H1 (cell line): ENCODE measurements around the gene LCNL1. TPM values are rescaled to one million over a fixed set of nuclear protein-coding genes. Genes with fewer than 3 reads are reported as not detected.

Source experiments
- CTCF ChIA-PET: fragments of 300-600 bp; sonication (Branson Sonifier 250); formaldehyde crosslinking; loops from one replicate; lab custom pipeline; 2021; ENCODE audit not compliant: partially characterized antibody; lab: Charles Lee
- POLR2A ChIA-PET: fragments of 300-600 bp; sonication (Branson Sonifier 250); formaldehyde crosslinking; loops from one replicate; lab custom pipeline; 2021; ENCODE audit warnings: inconsistent platforms; ENCODE audit not compliant: partially characterized antibody; lab: Charles Lee
- DNase-seq, 2 experiments: peaks; one replicate each; pipeline versions ENCODE4 v3.0.0 to v3.0.0-alpha.2; 2010 to 2022; ENCODE audit warnings: low spot score in 2 of 2, low read depth in 1 of 2, mixed read lengths in 1 of 2
- FAIRE-seq: peaks from 2 replicates; lab custom pipeline; 2011; peaks lifted over from hg19 to GRCh38; lab: Jason Lieb, UNC
- H2AFZ ChIP-seq: 2 replicates; pipeline ENCODE4 v1.8.1; 2012; ENCODE audit warnings: low read length, inconsistent platforms
- H2AK5ac ChIP-seq: 2 replicates; pipeline ENCODE4 v1.6.1; 2013; ENCODE audit warnings: low read depth, low read length
- H2BK120ac ChIP-seq: replicated peaks from 2 replicates; pipeline ENCODE3; 2013; ENCODE audit warnings: low read depth, low read length, inconsistent platforms
- H2BK12ac ChIP-seq: 2 replicates; pipeline ENCODE4 v1.6.1; 2013; ENCODE audit warnings: low read depth, low read length
- H2BK15ac ChIP-seq: 2 replicates; pipeline ENCODE4 v1.6.1; 2013; ENCODE audit warnings: low read length
- H2BK20ac ChIP-seq: 2 replicates; pipeline ENCODE4 v1.6.1; 2013; ENCODE audit warnings: low read length
- H2BK5ac ChIP-seq: 2 replicates; pipeline ENCODE4 v1.6.1; 2013; ENCODE audit warnings: low read depth, low read length
- H3K14ac ChIP-seq: 2 replicates; pipeline ENCODE4 v1.6.1; 2013; ENCODE audit warnings: inconsistent platforms; ENCODE audit not compliant: insufficient read length
- H3K18ac ChIP-seq: 2 replicates; pipeline ENCODE4 v1.6.1; 2013; ENCODE audit warnings: low read length; ENCODE audit errors: extremely low read depth
- H3K23ac ChIP-seq: 2 replicates; pipeline ENCODE4 v1.6.1; 2013; ENCODE audit warnings: inconsistent platforms; ENCODE audit not compliant: insufficient read length
- H3K23me2 ChIP-seq: 2 replicates; pipeline ENCODE4 v1.6.1; 2013; ENCODE audit warnings: low read depth, low read length
- H3K27ac ChIP-seq: 2 replicates; pipeline ENCODE4 v1.6.1; 2011; ENCODE audit warnings: low read depth, low read length, inconsistent platforms
- H3K27me3 ChIP-seq, 4 experiments: replicated peaks in 1 of 4; 1 replicate in 1 of 4; 2 replicates in 3 of 4; pipeline versions ENCODE4 v1.6.1 to v1.8.1; 2011 to 2013; ENCODE audit warnings: low read length in 3 of 4, mild to moderate bottlenecking in 3 of 4, inconsistent platforms in 2 of 4, mixed read lengths in 2 of 4, moderate library complexity in 1 of 4; ENCODE audit not compliant: control insufficient read depth in 3 of 4, insufficient read depth in 3 of 4; ENCODE audit errors: extremely low read depth in 1 of 4
- H3K36me3 ChIP-seq, 4 experiments: 2 replicates each; pipeline versions ENCODE4 v1.6.1 to v1.8.1; 2011 to 2013; ENCODE audit warnings: mild to moderate bottlenecking in 4 of 4, low read length in 3 of 4, moderate library complexity in 2 of 4, control low read depth in 1 of 4, inconsistent platforms in 1 of 4; ENCODE audit not compliant: insufficient read depth in 4 of 4, control insufficient read depth in 2 of 4
- H3K4ac ChIP-seq: replicated peaks from 2 replicates; pipeline ENCODE3; 2013; ENCODE audit warnings: low read length, low read depth, mixed read lengths, inconsistent platforms; ENCODE audit not compliant: insufficient read length
- H3K4me1 ChIP-seq, 4 experiments: replicated peaks in 1 of 4; 1 replicate in 1 of 4; 2 replicates in 3 of 4; pipeline versions ENCODE4 v1.6.1 to v1.8.1; 2011 to 2013; ENCODE audit warnings: low read length in 3 of 4, inconsistent platforms in 2 of 4, mixed read lengths in 1 of 4; ENCODE audit not compliant: insufficient read depth in 4 of 4, control insufficient read depth in 3 of 4
- H3K4me2 ChIP-seq, 2 experiments: 2 replicates each; pipeline versions ENCODE4 v1.6.1 to v1.8.1; 2011 to 2013; ENCODE audit warnings: low read depth in 2 of 2, low read length in 2 of 2, control low read depth in 1 of 2, inconsistent platforms in 1 of 2, mild to moderate bottlenecking in 1 of 2; ENCODE audit not compliant: insufficient read depth in 1 of 2
- H3K4me3 ChIP-seq, 4 experiments: fragments of 200-600, 300-600 bp in 1 of 4; sonication (generic), shearing (Covaris generic), sonication (Bioruptor Twin) in 1 of 4; 2 replicates each; pipeline versions ENCODE4 v1.5.1 to v1.8.1; 2011 to 2016; ENCODE audit warnings: low read length in 4 of 4, low read depth in 3 of 4, control low read depth in 2 of 4, inconsistent platforms in 2 of 4, mild to moderate bottlenecking in 2 of 4, mixed read lengths in 1 of 4, moderate library complexity in 1 of 4; ENCODE audit not compliant: insufficient read depth in 2 of 4; ENCODE audit errors: extremely low read depth in 1 of 4
- H3K56ac ChIP-seq: replicated peaks from 2 replicates; pipeline ENCODE3; 2013; ENCODE audit warnings: low read depth, mild to moderate bottlenecking, mixed read lengths, low read length, inconsistent platforms; ENCODE audit not compliant: insufficient read length
- H3K79me1 ChIP-seq: 2 replicates; pipeline ENCODE4 v1.6.1; 2013; ENCODE audit warnings: low read depth, low read length, control low read depth
- H3K79me2 ChIP-seq, 2 experiments: 2 replicates each; pipeline versions ENCODE4 v1.6.1 to v1.8.1; 2012 to 2013; ENCODE audit warnings: low read length in 2 of 2, mild to moderate bottlenecking in 2 of 2, inconsistent platforms in 1 of 2; ENCODE audit not compliant: insufficient read depth in 2 of 2, control insufficient read depth in 1 of 2
- H3K9ac ChIP-seq, 4 experiments: replicated peaks in 1 of 4; 1 replicate in 1 of 4; 2 replicates in 3 of 4; pipeline versions ENCODE4 v1.6.1 to v1.8.1; 2011 to 2013; ENCODE audit warnings: low read depth in 3 of 4, low read length in 3 of 4, control low read depth in 2 of 4, mild to moderate bottlenecking in 2 of 4, moderate library complexity in 2 of 4, inconsistent platforms in 1 of 4; ENCODE audit errors: extremely low read depth in 1 of 4
- H3K9me3 ChIP-seq, 2 experiments: 2 replicates each; pipeline versions ENCODE4 v1.6.1 to v1.8.1; 2012 to 2013; ENCODE audit warnings: mild to moderate bottlenecking in 2 of 2, moderate library complexity in 2 of 2, control low read depth in 1 of 2, inconsistent platforms in 1 of 2, low read depth in 1 of 2, low read length in 1 of 2, mixed read lengths in 1 of 2; ENCODE audit not compliant: insufficient read depth in 2 of 2
- H4K20me1 ChIP-seq, 2 experiments: replicated peaks in 1 of 2; 2 replicates each; pipeline versions ENCODE3 to v1.8.1; 2011 to 2013; ENCODE audit warnings: inconsistent platforms in 2 of 2, low read length in 2 of 2, mild to moderate bottlenecking in 1 of 2; ENCODE audit not compliant: insufficient read depth in 2 of 2, control insufficient read depth in 1 of 2
- H4K5ac ChIP-seq: 2 replicates; pipeline ENCODE4 v1.6.1; 2013; ENCODE audit warnings: low read length, low read depth, mixed read lengths, inconsistent platforms; ENCODE audit not compliant: insufficient read length
- H4K8ac ChIP-seq: 2 replicates; pipeline ENCODE4 v1.8.0; 2013; ENCODE audit warnings: mild to moderate bottlenecking, moderate library complexity, low read length, inconsistent platforms; ENCODE audit not compliant: insufficient read depth; ENCODE audit errors: extremely low read depth
- H4K91ac ChIP-seq: replicated peaks from 2 replicates; pipeline ENCODE3; 2013; ENCODE audit warnings: low read length, mixed read lengths, inconsistent platforms; ENCODE audit not compliant: insufficient read length
- BACH1 ChIP-seq: IDR thresholded peaks from 2 replicates; pipeline ENCODE4 v1.6.1; 2012; ENCODE audit warnings: low read length, improper control_type of control experiment
- FOSL1 ChIP-seq: IDR thresholded peaks from 2 replicates; pipeline ENCODE4 v1.6.1; 2011; ENCODE audit warnings: mild to moderate bottlenecking, low read depth, low read length, moderate library complexity; ENCODE audit not compliant: insufficient read depth
- GTF2F1 ChIP-seq: IDR thresholded peaks from 2 replicates; pipeline ENCODE4 v1.6.1; 2012; ENCODE audit warnings: low read depth, low read length, improper control_type of control experiment, borderline replicate concordance
- POLR2A ChIP-seq, 2 experiments: IDR thresholded peaks; 1 replicate in 1 of 2; 2 replicates in 1 of 2; pipeline ENCODE4 v1.6.1; 2011; ENCODE audit warnings: low read depth in 2 of 2, low read length in 2 of 2, mild to moderate bottlenecking in 2 of 2; ENCODE audit errors: control extremely low read depth in 1 of 2
- POLR2AphosphoS5 ChIP-seq: IDR thresholded peaks from 2 replicates; pipeline ENCODE4 v1.6.1; 2011; ENCODE audit warnings: low read depth, low read length
- POU5F1 ChIP-seq: IDR thresholded peaks from 2 replicates; pipeline ENCODE4 v1.6.1; 2011; ENCODE audit warnings: low read depth, mild to moderate bottlenecking, low read length, moderate library complexity
- RAD21 ChIP-seq, 2 experiments: IDR thresholded peaks in 1 of 2; conservative IDR thresholded peaks in 1 of 2; 2 replicates each; pipeline ENCODE4 v1.6.1; 2011; ENCODE audit warnings: low read depth in 2 of 2, low read length in 2 of 2, improper control_type of control experiment in 1 of 2, inconsistent platforms in 1 of 2, mild to moderate bottlenecking in 1 of 2, moderate library complexity in 1 of 2
- RBBP5 ChIP-seq: IDR thresholded peaks from 2 replicates; pipeline ENCODE4 v1.7.1; 2012; ENCODE audit warnings: low read depth, mild to moderate bottlenecking, inconsistent platforms, low read length, moderate library complexity, borderline replicate concordance
- TBP ChIP-seq: IDR thresholded peaks from 2 replicates; pipeline ENCODE4 v1.6.1; 2011; ENCODE audit warnings: low read depth, low read length, improper control_type of control experiment
- YY1 ChIP-seq: IDR thresholded peaks from 2 replicates; pipeline ENCODE4 v1.6.1; 2011; ENCODE audit warnings: low read depth, mild to moderate bottlenecking, low read length
- WGBS, 2 experiments: shearing (Covaris generic) in 1 of 2; methylation state at CpG; one replicate each; pipeline versions ENCODE4 v1.1.6 to v1.1.7; 2013 to 2015; ENCODE audit warnings: low lambda C conversion rate in 2 of 2, mixed read lengths in 2 of 2, inconsistent platforms in 1 of 2, low coverage in 1 of 2, missing lambda C conversion rate in 1 of 2; ENCODE audit not compliant: insufficient replicate concordance in 2 of 2, insufficient coverage in 1 of 2, insufficient read length in 1 of 2; ENCODE audit errors: extremely low coverage in 1 of 2, missing lambda C conversion rate in 1 of 2; 5-methylcytosine and 5-hydroxymethylcytosine counted together
- polyA plus RNA-seq, 7 experiments: library from polyadenylated mRNA; depleted of rRNA in 3 of 7; stranded (reverse) in 5 of 7; unstranded in 2 of 7; fragments of >200 nt in 5 of 7; fragments of 200-250 nt in 2 of 7; gene quantifications; 1 replicate in 5 of 7; 2 replicates in 1 of 7; 4 replicates in 1 of 7; pipeline versions ENCODE4 v1.2.1 to v1.2.3, GENCODE V29; 2011 to 2013; ENCODE audit warnings: missing spikeins in 2 of 7, mixed read lengths in 2 of 7
- total RNA-seq: library from RNA; stranded (reverse); fragmentation: NEBNext Ultra II Directional; extraction: Animal tissue kit (Norgen Biotek cat#: 25700); gene quantifications from 2 replicates; pipeline ENCODE4 v1.2.1, GENCODE V29; 2021

The LCNL1 gene
- total and polyA plus RNA-seq, 2 of the 8 experiments (the other 6 are each of a cell fraction or from before 2014, with no cell fraction given): 0.11 TPM; not detected in 1

- POLR2A ChIA-PET: no interaction called here
- no peak for TF ChIP-seq FOSL1
- no peak for TF ChIP-seq RAD21 (IDR thresholded peaks at IDR 0.05 in 1 of 2, conservative IDR thresholded peaks at IDR 0.05 in 1 of 2; ENCODE audit: low read depth in 2 of 2, low read length in 2 of 2)
- no peak for TF ChIP-seq YY1
- TF ChIP-seq POLR2AphosphoS5: no peak
- TF ChIP-seq POLR2A (IDR thresholded peaks at IDR 0.05; ENCODE audit: control extremely low read depth in 1 of 2, low read depth in 2 of 2, low read length in 2 of 2): no peak
- TF ChIP-seq GTF2F1: no peak
- TF ChIP-seq POU5F1: no peak
- no peak for TF ChIP-seq BACH1
- TF ChIP-seq TBP: no peak
- no peak for TF ChIP-seq RBBP5
Measured at GRCh38 chr9:136955943-136956335, 26.9 kb upstream of the LCNL1 start.

More at GRCh38 chr9:136955943-136956335, 26.9 kb upstream of the LCNL1 start:
- H2BK15ac ChIP-seq: no peak overlapping the region
- peaks cover 12% of the 10 kb centered on the region; the same call in 1 of the 2 replicates for H3K23me2 ChIP-seq
- H4K8ac ChIP-seq: no peak overlapping the region
- H3K14ac ChIP-seq: no peak overlapping the region
- WGBS, 2 experiments: 89% methylated on average over 9 of the region's 9 CpGs; no CpG with 5 or more reads in 1 of the 2 experiments
- H3K27ac ChIP-seq: no peak overlapping the region
- no peaks in the 10 kb centered on the region for H3K27me3 ChIP-seq
- no peak overlapping the region for H2AFZ ChIP-seq
- DNase-seq (no peak), FAIRE-seq (no peak)
- no peak overlapping the region for H3K18ac ChIP-seq
- CTCF ChIA-PET: interaction anchor here (1.3 to 5.2 kb wide), 4 partner anchors 11 to 111 kb away, joined by 3 to 21 read pairs (median 6); partner anchors contain the start of genes C8G and FBXW5
- no peak overlapping the region for H2AK5ac ChIP-seq
- no peak overlapping the region for H3K56ac ChIP-seq
- H3K23ac ChIP-seq: no peak overlapping the region
- H2BK20ac ChIP-seq: no peak overlapping the region
- H3K4me3 ChIP-seq: no peak overlapping the region
- no peak overlapping the region for H2BK5ac ChIP-seq
- H3K4me1 ChIP-seq: peaks cover 0 to 2% (median under 1%) of the 10 kb centered on the region in 4 experiments; a peak in 2 of 7 replicates
- H3K79me1 ChIP-seq: no peaks in the 10 kb centered on the region
- no peak overlapping the region for H3K9ac ChIP-seq
- no peak overlapping the region for H2BK120ac ChIP-seq
- no peak overlapping the region for H3K4me2 ChIP-seq
- H3K79me2 ChIP-seq: no peaks in the 10 kb centered on the region
- H3K4ac ChIP-seq: no peak overlapping the region
- no peaks in the 10 kb centered on the region for H3K36me3 ChIP-seq
- H4K20me1 ChIP-seq: peaks cover 0 to 6% of the 10 kb centered on the region in 2 experiments
- H4K5ac ChIP-seq: no peak overlapping the region
- H2BK12ac ChIP-seq: no peak overlapping the region
- H4K91ac ChIP-seq: no peak overlapping the region
- H3K9me3 ChIP-seq: no peaks in the 10 kb centered on the region
